Stimulated activated CD4-positive, alpha-beta T cell treated with anti-CD3 and anti-CD28 coated beads, Interleukin-15, amount 100 ng/mL, for 24 hours (primary cell): ENCODE results near the gene BTBD6.

ENCODE experiments used
- DNase-seq: peaks from one replicate; pipeline ENCODE4 v3.0.0-alpha.2; 2020

The BTBD6 gene

DNA sequence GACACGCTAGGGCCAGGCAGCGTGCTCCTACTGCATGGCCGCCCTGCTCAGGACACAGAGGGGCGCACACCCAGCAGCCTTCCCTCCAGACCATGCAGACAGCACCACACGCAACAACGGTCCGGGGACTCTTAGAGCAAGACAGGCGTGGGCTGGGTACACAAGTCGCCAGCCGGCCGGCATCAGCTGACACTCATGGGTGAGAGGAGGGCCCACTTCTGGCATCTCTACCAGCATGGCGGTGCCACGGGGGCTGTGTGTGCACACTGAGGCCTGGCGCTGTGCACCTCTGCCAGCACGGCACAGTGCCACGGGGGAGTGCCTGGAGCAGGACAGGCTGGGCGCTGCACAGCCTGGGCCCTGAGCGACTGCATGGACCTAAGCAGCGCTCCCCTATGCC is 6.7 kb upstream of the BTBD6 start:
- no peak for DNase-seq

DNA sequence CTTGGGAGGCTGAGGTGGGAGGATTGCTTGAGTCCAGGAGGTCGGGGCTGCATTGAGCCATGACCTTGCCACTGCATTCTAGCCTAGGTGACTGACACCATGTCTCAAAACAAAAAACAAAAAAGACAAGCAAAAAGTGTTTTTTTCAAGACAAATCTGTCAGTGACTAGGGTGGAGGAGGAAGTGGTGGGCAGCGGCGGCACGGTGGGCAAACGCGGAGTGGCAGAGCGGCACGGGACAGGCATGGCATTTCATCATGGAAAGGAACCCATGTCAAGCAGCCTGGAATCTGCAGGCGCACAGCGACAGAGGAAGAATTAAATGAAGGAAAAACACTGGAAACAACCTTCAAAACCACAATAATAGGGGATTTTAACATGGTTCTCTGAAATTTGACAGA is 4.0 kb upstream of the BTBD6 start:
- DNase-seq, result no peak

DNA sequence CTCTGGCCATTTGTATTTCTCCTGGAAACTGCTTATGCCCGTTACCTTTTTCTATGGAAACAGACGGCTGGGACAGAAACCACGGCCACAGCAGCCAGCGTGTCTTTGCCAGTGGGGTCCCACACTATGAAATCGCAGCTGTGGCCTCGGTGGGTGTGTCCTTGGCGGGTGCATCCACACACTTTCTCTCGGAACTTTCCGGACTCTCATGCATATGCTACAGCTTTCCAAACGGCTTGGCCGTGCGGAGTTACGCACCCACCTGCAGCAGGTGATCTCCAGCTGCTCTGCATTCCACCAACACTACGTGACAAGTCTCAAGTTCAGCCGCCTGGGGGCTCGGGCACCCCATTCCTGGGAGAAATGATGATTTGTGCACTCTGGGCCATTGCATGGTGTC is 1.3 kb upstream of the BTBD6 start:
- no peak for DNase-seq

DNA sequence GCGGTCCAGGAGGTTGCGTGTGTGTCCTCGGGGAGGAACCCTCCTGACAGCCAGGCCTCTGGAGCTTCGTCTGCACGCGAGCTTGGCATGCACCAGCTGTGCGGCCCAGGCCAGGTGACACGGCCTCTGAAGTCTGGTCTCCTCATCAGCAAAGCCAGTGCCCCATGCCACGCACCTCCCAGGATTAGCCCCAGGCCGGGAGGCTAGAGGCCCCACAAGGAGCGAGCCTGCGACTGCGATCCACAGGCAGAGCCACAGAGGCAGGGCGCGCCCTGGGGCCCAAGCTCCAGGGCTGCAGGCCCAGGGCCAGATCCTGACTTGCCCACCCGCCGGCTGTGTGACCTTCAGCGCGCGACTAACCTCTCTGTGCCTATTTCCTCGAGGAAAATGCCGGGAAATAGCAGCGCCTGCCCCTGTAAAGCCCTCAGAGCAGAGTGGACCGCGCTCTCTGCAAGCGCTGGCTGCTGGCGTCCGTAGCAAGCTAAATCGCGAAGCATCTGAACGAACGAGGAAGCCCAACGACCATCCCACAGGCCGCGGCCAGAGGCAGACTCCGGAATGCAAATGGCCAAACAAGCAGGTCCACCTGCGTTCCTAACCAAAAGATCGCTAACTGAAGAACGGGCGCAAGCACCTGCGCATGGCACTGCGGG is 492 bp upstream of the BTBD6 start:
- no peak for DNase-seq

DNA sequence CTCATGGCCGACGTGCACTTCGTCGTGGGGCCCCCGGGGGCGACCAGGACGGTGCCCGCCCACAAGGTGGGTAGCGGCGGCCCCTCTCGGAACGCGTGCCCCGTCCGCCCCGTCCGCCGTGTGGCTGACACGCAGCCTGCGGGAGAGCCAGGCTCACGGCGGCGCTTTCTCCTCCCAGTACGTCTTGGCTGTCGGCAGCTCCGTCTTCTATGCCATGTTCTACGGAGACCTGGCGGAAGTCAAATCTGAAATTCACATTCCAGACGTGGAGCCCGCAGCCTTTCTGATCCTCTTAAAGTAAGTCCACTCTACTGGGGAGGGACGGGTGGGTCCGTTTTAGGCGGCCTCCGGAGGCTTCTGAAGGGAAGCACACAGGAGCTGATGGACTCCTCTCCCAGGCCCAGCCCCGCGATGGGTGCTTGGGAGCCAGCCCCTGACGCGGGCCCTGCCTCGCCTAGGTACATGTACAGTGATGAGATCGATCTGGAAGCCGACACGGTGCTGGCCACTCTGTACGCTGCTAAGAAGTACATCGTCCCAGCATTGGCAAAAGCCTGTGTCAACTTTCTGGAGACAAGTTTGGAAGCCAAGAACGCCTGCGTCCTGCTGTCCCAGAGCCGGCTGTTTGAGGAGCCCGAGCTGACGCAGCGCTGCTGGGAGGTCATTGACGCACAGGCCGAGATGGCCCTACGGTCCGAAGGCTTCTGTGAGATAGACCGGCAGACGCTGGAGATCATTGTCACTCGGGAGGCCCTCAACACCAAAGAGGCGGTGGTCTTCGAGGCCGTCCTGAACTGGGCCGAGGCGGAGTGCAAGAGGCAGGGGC is 1.1 kb downstream of the BTBD6 start:
- DNase-seq, result no peak

DNA sequence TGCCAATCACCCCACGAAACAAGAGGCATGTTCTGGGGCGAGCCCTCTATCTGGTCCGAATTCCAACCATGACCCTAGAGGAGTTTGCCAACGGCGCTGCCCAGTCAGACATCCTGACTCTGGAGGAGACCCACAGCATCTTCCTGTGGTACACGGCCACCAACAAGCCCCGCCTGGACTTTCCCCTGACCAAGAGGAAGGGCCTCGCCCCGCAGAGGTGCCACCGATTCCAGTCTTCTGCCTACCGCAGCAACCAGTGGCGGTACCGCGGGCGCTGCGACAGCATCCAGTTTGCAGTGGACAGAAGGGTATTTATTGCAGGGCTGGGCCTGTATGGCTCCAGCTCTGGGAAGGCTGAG is 1.7 kb downstream of the BTBD6 start:
- DNase-seq, result no peak

DNA sequence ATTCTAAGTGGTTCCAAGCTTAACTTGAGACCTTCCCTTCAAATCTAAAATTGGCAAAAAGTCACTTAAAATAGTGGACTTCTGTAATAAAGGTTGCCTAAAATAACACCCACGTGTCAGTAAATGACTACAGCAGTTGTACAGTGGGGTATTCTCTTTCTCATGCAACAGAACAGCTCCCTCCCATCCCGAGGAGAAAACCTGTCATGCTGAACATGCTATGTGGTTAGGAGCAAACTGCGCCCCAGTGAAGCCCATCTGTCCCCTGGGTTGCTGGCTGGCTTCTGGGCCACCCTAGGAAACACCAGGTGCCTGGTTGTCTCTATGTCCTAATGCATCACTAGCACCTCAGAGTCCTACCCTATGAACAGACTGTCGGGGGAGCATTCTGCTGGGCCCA is 2.7 kb downstream of the BTBD6 start:
- DNase-seq, result no peak

DNA sequence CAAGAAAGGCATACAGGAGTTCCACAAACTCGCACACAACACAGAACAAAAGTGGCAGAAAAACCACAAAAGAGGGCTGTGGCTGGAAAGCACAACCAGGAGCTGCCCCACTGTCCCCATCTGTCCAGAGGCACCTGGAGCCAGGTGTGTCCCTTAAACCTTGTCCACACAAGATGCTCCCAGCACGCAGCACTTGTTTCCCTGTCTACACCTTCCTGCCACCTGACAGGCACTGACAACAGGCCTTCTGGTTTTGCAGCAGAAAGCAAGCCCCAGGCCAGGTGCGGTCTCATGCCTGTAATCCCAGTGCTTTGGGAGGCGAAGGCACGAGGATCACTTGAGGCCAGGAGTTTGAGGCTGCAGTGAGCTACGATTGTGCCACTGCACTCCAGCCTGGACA is 3.6 kb downstream of the BTBD6 start:
- DNase-seq, result no peak

DNA sequence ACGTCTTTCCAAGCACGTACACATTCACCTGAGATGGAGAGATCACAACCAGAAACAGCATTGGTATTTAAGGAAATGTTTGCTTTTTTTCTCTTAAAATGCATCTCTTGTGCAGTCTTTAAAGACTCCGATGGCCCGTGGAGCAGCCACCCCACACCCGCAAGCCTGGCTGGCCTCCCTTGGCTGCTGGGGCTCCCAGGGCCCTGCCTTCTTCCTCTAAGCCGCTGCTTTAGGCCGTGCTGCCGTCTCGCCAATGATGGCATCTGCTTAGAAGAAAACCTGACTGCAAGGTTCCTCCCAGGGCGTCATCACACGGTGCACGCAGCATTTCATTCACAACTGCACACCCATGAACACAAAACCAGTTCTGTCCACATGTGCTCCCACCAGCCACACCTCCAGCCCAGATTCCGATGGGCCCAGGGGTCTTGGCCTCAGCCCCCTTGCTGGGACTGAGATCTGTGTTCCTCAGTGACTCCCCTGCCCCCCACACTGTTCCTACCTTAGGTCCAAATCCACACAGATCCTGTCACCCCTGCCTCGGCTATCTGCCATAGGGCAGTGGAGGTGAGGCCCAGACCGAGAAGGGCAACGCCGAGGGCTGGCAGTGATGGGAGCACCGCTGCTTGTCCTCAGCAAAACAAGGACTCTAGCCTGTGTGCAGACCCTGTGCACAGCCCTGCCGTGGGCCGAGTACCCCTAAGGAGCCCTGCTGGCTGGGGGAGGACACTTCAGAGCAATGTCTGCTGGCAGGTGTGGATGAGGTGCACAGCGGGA is 4.4 kb downstream of the BTBD6 start:
- no peak for DNase-seq

DNA sequence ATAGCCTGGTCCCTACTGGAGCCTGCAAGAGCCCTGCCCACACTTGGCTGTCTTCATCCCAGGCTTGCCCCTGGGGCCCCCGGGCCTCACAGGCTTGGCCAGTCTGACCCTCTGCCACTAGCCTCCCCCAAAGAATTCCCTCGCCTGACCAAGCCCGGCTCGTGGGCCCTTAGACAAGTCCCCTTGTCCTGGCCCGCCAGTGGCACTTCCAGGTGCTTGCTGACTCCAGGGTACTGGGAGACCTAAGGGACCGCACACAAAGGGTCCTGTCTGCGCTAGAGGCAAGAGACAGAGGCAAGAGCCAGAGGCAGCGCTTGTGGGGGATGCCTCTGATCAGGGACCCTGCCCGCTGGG is 5.0 kb downstream of the BTBD6 start:
- no peak for DNase-seq

DNA sequence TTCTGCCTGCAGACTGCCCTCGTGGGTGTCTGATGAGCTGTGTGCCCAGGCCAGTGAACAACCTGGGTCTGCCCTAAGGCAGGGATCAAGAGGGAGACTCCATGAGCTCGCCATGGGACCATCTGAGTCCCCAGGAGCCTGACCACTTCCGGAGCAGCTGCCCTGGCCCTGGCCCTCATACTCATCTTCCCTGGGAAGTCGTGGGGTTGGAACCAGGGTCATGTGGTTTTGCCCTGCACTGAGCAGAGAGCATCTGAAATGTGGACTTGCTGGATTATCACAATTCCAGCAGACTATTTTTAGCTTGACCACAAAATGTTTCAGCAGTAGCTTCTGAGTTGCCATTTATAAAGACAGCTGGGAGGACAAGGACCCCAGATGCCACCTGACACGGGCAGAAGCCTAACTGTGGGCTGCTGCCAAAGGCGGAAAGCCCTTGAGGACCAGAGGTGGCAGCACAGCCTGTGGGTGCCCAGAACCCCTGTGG is 6.7 kb downstream of the BTBD6 start:
- DNase-seq, result no peak

DNA sequence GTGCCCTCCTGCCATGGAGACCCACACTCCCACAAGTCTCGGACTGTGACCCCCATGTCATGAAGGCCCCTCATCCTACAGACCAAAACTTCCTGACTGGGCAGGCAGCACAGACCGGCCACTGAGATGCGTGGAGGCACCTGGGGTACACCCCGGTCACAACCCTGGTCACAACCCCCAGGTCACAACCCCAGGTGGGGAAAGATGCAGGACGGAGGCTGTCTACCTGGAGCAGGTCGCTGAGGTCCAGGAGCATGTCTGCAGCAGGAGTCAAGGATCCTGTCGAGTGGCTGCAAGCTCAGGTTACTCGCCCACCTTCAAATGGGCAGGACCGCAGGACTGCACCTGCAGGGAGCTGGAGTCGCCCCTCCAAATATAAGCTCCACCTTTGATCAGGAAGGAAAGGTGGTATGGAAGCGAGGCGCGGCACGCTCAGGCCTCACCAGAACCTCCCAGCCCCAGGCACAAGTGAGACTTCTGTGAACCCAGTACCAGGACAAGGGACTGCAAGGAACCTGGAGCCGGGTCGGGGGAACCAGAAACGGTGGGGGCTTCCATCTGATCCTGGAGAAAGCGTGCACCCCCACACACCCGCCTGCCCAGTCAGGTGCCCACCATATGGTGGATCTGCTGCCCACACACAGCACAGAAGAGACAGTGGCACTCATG is 8.1 kb downstream of the BTBD6 start:
- no peak for DNase-seq

DNA sequence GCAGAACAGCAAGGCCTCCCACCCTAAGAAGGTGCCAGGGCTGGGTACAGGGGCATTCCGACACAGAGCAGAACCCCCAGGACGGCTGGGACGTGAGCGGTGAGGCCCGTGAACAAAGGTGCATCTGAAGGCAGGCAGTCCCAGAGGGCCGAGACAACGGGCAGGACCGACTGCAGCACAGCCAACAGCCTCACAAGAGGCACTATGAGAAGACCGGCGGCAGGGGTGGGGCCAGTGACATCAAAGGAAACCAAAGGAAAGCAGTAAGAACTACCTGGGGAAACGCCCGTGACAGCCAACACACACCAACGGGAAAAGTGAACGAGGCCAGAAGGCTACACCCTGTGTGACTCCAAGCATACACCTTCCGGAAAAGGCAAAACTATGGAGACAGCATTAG is 9.1 kb downstream of the BTBD6 start:
- DNase-seq, result peak; percentile 11

DNA sequence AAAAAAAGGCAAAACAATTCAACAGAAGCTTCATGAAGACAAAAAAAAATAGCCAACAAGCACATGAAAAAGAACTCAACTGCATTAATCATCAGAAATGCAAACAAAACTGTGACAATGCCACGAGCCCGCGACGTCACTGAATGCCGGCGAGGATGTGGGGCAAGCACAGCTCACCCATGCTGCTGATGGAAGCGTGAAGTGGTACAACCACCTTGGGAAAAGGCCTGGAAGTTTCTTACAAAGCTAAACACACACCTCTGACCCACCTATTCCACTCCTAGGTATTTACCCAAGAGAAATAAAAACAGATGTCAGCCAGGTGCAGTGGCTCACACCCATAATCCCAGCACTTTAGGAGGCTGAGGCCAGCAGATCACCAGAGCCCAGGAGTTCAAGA is 10.5 kb downstream of the BTBD6 start:
- DNase-seq, result no peak

DNA sequence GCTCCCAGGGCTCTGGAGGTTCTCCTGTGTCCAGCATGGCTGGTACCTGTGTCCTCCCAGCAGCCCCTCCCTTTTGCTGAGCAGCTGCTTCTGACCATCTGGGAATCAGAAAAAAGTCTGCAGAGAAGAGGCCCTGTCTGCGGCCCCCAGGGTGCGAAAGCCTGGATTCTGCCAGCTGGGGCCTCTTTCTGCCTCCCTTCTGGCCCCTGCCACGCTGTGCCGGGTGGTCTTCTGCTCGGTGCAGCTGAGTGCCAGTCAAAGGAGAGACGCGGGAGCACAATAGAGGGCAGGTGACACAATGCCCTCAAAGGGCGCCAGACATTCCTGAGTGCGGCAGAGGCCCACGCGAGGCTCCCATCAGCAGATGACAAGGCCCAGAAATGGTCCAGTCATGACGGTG is 12.6 kb downstream of the BTBD6 start:
- no peak for DNase-seq

DNA sequence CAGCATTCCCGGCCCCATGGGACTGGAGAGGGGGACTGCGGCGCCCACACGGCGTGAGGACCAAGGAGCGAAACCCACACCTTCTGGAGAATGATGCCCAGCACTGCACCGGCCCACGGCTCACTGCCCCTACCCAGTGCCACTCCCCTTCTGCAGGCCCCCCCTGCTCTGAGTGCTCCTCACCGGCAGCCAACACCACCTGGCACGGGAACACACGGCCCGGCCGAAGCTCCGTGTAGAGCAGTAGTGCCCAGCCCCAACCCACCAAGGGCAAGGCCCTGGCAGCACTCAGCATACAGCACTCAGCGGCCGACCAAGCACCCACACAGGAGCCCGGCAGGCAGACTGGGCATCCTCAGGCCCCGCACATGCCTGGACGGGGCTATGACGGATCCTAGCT is 13.4 kb downstream of the BTBD6 start:
- no peak for DNase-seq

DNA sequence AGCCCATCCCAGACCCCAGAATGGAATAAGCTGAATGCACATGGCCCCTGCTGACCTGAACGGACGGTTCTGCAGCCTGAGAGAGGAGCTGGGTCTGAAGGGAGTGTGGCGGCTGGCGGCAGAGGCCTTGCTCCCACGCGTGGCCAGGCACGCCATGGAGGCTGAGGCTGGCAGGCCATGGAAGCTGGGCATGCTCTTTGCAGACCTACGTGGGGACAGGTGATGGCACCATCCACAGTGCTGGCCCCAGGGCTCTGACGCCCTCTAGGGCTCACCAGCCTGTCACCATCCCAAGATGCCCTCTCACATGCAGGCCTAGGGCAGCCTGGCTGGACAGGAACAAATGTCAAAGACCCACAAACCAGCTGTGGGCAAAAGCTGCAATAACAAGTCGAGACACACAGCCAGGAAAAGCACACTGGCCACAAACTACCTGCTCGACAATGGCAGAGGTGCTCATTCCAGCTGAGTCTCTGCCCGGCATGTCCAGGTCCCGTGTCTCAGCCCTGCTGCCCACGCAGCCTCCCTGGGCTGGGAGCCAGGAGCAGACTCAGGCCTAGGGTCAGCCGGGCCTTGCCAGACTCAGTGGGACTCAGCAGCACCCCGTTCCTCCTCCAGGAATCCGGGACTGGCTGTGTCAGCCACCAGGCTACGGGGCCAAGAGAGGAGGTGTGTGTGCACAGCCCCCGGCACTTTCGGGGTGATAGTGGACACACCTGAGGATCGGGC is 19.7 kb downstream of the BTBD6 start:
- DNase-seq, result no peak

DNA sequence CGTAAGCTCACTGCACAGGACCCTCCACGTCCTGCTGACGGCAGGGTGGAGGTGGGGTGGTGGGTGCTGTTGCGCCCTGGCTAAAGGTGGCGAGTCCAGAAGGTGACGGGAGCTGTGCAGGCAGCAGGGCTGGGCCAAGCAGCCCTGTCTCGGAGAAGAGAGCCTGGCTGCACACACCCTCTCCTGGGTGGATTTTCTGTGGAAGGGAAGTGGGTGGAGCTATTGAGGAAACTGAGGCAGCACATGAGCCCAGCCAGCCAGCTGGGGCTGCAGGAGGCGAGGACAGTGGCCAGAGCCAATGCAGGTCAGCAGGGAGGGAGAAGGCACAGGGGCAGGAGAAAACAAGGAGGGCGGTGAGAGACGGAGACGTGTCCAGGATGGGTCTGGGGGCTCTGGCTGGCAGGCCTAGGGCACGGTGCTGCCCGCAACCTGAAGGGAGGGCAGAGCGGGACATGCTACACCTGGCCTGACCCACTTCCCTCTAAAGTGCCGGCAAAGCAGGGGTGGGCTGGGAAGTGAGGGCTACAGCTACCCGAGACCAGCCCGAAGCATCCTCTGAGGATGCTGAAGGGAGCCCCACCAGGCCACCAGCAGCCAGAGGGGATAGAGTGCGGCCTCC is 20.5 kb downstream of the BTBD6 start:
- DNase-seq, result no peak

DNA sequence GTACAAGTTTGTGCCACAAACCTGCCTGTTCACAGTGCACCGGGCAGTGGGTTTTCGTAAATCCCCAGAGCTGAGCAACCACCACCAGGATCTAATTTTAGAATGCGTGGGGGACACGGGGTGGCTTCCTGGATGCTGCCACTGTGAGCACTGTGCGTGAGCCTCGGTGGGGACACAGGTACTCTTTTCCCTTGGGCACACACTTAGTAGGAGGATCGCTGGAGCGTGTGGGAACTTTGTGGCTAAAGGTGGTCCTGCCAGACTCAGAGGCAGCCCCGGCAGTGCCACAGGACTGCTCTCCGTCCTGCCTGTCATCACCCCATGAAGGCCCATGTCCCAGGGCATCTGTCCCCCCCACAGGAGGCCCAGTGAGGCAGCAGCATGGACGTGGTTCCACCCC is 21.1 kb downstream of the BTBD6 start:
- no peak for DNase-seq

DNA sequence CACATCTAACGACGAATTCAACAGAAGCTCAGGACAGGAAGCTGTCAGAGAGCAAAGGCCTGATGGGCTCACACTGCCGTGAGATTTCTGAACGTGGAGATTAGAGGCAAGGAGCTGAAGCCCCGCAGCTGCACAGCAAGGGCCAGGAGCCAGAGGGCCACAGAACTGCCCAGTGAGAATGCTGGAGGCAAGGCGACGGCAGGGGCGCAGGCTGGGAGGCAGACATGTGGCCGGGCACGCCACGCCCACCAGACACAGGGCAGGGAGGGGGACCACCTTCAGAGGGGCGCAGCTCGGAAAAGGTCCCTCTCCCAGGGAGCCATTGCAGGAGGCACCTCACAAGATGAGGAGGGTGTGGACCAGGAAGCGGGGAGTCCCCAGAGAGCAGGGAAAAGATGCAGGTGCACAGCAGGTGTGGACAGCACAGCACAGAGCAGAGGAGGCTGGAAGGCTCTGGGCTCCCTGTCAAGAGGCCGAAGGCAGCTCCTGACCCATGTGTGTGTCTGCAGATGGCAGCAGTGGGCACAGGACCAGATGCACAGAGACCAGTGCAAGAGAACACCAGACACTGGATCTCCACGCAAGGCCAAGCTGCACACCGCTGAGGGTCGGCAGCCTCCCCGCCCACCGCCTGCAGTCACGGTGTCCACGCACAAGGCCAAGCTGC is 23.0 kb downstream of the BTBD6 start:
- no peak for DNase-seq

DNA sequence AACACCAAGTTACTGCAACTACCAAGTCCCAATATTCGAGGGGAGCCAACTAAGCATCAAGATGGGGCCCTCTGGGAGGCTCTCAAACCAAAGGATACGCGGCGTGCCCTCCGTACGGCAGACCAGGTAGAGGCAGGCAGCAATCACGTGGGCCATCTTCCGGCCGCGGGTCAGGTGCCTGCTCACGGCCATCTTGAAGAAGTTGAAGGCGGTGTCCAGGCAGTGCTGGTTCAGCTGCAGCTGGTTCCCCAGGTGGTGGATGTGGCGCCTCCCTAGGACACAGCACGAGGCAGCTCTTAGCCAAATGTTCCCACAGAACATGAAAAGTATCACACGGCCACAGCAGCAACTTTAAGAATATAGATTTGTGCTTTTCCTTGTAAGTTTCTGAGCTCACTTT is 24.3 kb downstream of the BTBD6 start:
- DNase-seq, result no peak

DNA sequence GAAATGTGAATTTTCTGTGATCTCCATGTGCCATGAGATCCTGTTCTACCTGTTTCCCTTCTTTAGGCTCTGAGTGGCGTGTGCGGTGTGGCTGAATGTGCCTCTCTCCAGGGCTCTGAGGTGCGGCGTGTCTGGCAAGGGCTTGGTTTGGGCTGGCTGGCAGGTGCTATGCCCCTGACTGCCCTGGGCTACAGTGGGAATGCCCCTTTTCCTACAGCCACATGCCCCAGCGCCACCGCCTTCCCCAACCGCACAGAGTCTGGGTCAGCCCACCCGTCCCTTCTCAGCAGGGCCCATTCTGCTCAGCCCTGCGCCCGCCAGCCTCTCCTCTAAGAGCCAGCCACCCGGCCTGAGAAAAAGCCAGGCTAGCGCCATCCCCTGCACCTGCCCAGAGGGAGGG is 24.7 kb downstream of the BTBD6 start:
- no peak for DNase-seq
